ENCODE measurements around the gene LENG1.
A peak's percentile ranks its signal among the peaks of the same experiment; 100 is the strongest.

LENG1 gene

GRCh38 chr19:54137699-54138488, 21.6 kb downstream of the LENG1 start, which contains the start of gene CNOT3:
TSS of gene CNOT3 (plus strand) at chr19:54137762. CDS start at chr19:54142979, 5,217 bp downstream.
- peak; percentile 27 for DNase-seq

DNA sequence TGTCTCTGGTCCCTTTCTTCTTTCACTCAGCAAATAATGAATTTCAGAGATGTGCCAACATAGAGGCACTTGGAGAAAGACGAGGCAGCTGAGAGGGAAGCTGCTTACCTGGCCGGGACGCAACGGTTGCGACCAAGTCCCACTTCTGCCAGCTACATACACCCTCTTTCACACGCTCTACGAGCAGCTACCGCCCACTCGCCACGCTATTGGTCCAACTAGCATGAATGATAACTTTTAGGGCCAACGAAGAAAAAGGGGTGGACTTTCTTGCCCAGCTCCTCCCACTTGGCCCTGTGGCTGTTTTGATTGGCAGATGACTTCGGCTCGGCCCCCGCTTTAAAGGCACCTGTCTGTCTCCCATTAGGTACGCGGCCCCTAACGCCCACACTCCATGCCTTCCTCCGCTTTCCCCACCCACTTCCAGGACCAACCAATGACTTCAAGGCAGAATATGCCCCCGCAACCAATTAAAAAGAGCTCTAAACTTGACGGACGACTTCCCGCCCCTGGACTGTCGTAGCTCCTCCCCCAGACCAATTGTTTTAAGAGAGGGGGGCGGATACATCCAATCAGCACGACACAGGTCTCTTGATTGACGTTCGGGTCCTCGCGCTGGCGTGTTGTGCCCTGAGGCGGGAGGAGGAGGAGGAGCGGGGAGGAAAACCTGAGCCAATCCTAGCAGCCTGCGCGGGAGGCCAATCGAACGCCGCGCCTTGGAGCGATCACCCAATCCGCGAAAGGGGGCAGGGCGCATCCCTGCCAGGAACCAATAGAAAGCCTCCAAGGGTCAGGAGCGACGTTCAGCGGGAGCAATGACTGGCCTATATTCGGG, 22.4 kb downstream of the LENG1 start:
- peak; percentile 100 for DNase-seq

DNA sequence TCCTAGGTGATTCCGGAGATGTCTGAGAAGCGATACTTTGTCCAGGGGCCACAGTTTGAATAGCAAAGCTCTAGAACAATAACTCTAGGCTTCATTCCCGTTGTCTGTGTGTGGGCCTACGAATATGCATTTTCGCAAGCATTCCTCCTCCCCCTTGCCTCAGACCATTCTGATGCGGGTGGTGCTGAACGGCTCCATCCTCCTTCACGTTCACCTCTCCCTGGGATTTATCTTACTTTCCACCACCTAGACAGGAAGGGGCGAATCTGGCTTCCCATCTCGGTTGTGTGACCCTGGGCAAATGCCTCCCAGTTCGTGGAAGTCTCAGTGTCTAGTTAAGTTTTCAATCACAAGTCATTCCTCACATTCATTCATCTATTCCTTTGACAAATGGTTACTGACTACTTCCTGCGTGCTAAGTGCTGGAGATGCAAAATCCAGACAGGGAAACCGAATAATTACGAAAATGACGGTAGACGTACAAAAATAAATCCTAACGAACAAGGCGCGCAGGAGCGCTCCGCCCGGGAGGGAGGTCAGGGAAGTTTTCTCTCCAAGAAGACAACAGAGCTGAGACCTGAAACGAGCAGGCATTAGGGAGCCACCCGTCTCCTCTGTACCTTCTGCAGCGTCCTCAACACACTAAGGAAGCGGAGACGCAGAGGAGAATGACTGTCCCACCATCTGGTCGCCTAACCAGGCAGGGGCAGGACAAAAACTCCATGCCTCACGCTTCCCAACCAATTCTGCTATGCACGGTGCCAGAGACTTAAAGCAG, 23.2 kb downstream of the LENG1 start:
- no peak for DNase-seq

DNA sequence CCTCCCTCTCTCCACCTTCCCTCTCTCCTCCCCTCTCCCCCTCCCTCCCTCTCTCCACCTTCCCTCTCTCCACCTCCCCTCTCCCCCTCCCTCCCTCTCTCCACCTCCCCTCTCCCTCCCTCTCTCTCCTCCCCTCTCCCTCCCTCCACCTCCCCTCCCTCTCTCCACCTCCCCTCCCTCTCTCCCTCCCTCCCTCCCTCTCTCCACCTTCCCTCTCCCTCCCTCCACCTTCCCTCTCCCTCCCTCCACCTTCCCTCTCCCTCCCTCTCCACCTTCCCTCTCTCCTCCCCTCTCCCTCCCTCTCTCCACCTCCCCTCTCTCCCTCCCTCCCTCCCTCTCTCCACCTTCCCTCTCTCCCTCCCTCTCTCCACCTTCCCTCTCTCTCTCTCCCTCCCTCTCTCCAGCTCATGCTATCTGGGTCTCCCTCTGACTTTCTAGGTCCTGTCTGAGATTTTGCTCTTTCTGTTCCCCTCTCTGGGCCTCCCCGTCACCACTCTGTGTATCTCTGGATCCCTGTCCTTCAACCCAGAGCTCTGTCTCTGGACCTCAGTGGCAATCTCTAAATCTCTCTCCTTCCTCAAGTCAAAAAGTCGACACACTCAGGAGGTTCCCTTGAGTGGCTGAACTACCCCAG, 25.4 kb downstream of the LENG1 start:
- no peak for DNase-seq

DNA sequence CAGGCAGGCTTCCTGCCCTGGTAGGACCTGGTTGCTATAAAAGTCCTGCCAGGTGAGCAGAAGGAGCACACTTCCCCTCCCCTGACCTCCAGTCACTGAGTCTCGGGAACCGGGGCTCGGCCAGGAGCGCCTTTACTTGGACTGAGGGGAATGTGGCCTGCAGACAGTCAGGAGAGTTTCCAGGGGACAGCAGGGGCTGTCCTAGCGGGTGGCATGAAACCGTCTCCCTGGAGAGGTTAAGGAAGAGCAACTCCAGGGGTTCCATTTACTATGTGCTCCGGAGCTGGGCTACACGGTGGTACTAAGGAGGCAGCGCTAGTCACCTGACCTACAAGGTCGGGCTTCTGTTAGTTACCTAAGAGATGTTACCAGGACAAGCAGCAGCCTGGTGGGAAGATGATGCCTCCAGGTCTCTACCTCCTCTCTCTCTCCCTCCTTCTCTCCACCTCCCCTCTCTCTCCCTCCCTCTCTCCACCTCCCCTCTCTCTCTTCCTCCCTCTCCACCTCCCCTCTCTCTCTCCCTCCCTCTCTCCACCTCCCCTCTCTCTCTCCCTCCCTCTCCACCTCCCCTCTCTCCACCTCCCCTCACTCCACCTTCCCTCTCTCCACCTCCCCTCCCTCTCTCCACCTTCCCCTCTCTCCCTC, 26.1 kb downstream of the LENG1 start:
- DNase-seq, result peak; percentile 8

- no peak for DNase-seq
Measured at GRCh38 chr19:54129617-54129996, 29.9 kb downstream of the LENG1 start.

DNA sequence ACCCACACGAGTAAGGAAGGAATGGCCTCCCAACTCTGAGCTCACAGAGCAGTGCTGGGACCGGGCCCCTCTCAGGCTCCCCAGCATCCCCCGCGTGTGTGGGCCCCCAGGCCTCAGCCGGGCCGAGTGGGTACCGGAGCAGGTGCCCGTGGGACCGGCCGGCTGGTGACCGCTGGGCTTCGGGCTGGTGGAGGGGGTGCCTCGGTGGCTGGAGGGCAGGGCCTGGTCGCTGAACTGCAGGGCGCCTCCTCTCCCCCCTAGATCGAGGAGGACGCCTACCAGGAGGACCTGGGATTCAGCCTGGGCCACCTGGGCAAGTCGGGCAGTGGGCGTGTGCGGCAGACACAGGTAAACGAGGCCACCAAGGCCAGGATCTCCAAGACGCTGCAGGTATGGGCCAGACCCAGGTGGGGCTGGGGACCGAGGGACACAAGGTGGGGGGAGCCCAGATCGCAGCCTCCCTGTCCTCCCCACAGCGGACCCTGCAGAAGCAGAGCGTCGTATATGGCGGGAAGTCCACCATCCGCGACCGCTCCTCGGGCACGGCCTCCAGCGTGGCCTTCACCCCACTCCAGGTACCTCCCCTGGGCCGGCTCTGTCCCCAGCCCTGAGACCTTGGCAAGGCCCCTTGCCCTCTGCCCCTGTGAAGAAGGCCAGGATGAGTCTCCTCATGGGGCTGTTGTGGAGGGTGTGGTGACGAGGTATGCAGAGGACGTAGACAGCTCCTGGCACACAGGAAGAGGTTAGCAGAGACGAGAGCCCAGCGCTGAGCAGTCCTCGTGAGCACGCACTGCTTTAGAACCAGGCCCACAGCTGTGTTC, 30.5 kb downstream of the LENG1 start:
- DNase-seq, result no peak

DNA sequence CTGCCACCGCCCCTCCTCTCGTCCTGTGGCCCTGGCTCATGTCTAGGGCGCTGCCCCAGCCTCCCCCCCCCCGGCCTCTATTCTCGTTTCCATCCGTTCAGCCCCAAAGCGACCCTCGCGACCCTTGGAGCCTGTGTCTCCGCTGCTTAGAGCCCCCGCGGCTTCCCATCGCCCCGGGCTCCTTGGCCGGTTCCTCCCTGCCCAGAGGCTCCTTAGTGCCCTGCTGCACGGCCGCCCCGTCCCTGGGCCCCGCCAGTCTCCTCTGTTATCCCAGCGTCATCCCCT, 31.1 kb downstream of the LENG1 start:
- no peak for DNase-seq

DNA sequence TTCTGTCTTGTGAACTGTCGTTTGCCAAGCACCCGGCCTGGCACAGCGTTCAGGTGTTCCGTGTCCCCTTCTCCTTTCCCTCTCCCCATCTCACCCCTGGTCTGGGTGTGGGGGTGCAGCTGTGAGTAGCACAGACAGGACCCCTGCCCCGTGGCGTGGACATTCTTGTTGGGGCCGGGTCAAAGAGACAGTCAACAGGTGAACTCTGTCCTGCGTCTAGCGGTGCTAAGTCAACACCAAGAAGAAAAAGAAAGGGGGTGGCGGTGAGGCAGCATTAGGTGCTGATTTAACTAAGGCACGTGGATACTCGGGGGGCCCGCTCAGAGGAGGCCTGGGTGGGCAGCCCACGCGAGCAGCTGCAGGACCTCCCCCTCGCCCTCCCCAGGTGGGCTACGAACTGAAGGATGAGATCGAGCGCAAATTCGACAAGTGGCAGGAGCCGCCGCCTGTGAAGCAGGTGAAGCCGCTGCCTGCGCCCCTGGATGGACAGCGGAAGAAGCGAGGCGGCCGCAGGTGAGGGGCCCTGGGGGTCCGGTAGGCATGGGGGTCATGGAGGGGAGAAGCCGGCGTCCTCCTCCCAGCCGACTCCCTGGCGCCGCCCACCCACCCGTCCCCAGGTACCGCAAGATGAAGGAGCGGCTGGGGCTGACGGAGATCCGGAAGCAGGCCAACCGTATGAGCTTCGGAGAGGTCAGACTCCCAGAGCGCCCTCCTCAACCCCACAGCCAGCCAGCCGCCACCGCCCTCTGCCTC, 31.7 kb downstream of the LENG1 start:
- no peak for DNase-seq

- no peak for DNase-seq
Measured at GRCh38 chr19:54125713-54126112, 33.8 kb downstream of the LENG1 start.

DNA sequence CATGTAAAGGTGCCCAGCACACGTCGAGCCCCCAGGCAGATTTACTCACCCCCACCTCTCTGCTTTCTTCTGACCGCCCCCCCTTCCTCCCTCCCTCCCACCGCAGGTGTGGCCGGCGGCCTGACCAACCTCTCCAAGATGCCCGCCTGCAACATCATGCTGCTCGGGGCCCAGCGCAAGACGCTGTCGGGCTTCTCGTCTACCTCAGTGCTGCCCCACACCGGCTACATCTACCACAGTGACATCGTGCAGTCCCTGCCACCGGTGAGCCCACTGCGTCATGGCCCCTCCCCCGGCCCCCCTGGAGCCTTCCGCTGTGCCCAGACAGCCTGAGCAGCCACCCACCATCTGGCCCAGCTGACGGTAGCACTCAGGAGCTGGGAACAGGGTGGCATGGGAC, 35.1 kb downstream of the LENG1 start:
- DNase-seq, result no peak

DNA sequence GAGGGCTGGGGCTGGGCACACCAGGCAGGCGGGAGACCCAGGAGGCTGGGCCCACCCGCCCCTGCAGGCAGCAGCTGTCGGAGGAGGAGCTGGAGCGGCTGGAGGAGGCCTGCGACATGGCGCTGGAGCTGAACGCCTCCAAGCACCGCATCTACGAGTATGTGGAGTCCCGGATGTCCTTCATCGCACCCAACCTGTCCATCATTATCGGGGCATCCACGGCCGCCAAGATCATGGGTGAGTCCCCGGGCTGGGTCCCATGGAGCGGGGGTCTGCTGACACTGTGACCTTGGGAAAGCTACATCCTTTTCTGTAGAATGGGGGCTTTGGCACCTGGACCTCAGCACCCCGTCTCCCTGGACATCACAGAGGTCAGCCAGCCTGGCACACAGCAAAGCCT, 35.8 kb downstream of the LENG1 start:
- no peak for DNase-seq

DNA sequence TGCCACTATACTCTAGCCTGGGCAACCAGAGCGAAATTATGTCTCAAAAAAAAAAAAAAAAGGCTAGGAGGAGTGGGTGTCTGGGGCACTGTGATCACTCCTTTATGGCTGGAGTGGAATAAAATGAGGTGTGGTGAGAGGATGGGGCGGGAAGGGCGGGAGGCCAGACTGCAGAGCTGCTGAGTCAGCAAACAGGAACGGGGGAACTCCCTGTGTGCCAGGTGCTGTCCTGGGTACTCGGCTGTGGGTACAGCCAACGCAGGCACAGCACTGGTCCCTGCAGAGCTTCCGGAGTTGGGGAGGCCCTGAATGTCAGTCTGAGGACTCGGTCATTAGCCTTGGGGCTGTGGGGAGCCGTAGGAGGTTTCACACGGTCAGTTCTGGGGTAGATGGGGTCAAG, 38.3 kb downstream of the LENG1 start:
- no peak for DNase-seq

- peak; percentile 94 for DNase-seq
Measured at GRCh38 chr19:54115109-54116063, 44.1 kb downstream of the LENG1 start, which contains the start of the genes PRPF31 and TFPT. TSS of gene PRPF31 (plus strand) at chr19:54115754. CDS start at chr19:54118279, 2,525 bp downstream. TSS of gene TFPT (minus strand) at chr19:54115657. CDS start at chr19:54115269, 388 bp downstream.

DNA sequence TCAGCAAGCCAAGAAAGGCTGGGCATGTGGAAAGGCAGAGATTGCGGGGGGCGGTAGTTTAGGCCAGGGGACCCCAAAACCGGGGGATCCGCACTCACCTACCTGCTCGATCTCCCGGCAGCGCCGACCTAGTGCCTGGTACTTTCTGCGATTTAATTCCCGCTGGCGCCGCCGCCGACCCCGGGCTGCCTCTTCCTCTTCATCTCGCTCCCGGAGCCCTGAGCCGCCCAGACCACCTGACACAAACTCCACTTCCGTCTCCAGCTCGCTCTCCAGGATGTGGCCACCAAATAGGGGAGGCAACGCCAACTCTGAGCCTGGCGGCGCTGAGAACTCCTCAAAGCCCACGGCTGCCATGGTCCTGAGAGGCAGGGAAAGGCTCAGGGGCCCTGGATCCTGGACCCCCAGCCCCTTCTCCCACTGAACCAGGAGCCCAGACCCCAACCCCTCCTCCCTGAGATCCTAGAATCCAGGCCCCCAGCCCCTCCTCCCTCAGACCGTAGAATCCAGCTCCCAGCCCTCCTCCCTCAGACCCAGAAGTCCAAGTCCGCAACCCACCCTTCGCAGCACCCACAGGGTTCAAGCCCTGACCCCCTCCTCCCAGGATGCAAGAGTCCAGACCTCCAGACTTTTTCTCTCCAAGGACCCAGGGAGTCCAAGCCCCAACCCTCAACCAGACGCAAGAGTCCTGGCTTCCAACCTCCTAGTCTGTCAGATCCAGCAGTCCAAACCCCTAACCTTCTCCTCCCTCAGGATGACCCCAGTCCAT, 45.0 kb downstream of the LENG1 start:
- no peak for DNase-seq

DNA sequence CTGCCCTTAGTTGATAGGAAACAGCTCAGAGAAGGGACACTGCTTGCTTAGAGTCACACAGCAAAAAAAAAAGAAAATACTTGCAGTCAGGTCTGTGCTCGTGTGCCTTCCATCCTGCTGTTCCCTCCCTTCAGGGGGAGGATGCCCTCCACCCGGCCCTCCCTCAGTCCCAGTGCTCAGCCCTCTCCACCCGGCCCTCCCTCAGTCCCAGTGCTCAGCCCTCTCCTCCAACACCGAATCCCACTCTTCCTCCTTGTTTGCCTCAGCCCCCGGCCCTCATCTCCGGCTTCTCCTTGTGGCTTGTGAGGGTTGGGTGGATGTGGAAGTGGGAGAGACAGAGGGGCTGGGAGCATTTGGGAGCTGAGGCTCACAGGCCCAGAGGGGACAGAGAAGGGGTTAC, 49.9 kb downstream of the LENG1 start:
- no peak for DNase-seq

DNA sequence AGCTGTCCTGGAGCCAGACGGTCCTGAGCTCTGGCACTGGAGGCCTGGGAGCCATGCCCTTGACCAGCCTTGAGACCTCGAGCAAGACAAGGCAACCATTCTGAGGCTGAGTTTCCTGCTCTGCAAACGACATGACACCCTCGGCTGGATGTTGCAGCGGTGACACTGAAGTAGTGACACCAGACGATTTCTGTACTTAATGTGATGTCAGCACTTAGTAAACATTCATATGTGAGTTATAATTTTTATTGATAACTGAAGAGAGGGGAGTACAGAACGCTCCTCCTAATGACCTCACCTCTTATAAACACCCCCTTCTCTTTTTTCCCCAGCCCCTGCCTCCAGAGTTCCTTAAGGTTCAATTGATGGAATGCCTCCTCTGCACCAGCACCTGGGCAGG, 51.0 kb downstream of the LENG1 start:
- no peak for DNase-seq

GRCh38 chr19:54107876-54108490, 51.5 kb downstream of the LENG1 start:
- DNase-seq, result no peak
